Measurements from ENCODE around the gene GUCY1A1. TPM values are rescaled to one million over a fixed set of nuclear protein-coding genes. Genes with fewer than 3 reads are reported as not detected.

Gene GUCY1A1
- total RNA-seq, 1 donor from 2014 or later = 0.44 TPM

- H3K27ac Mint-ChIP-seq (ENCODE audit: unreplicated experiment) = no peak overlapping the region
- H3K27me3 Mint-ChIP-seq (ENCODE audit: low read depth) = no peaks in the 10 kb centered on the region
- DNase-seq (ENCODE audit: low read depth, low spot score) = no peak
- TF ChIP-seq, protein P1, sequence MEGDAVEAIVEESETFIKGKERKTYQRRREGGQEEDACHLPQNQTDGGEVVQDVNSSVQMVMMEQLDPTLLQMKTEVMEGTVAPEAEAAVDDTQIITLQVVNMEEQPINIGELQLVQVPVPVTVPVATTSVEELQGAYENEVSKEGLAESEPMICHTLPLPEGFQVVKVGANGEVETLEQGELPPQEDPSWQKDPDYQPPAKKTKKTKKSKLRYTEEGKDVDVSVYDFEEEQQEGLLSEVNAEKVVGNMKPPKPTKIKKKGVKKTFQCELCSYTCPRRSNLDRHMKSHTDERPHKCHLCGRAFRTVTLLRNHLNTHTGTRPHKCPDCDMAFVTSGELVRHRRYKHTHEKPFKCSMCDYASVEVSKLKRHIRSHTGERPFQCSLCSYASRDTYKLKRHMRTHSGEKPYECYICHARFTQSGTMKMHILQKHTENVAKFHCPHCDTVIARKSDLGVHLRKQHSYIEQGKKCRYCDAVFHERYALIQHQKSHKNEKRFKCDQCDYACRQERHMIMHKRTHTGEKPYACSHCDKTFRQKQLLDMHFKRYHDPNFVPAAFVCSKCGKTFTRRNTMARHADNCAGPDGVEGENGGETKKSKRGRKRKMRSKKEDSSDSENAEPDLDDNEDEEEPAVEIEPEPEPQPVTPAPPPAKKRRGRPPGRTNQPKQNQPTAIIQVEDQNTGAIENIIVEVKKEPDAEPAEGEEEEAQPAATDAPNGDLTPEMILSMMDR (conservative IDR thresholded peaks at IDR 0.05) = no peak
- H3K36me3 Mint-ChIP-seq (ENCODE audit: low read depth) = no peaks in the 10 kb centered on the region
- peaks cover 8% of the 10 kb centered on the region for H3K4me1 Mint-ChIP-seq
- H3K9me3 Mint-ChIP-seq = no peaks in the 10 kb centered on the region
- H3K4me3 Mint-ChIP-seq = no peak overlapping the region
These were observed 42.1 kb downstream of the GUCY1A1 start for GRCh38 chr4:155708782-155709181.

- peaks cover 8% of the 10 kb centered on the region for H3K4me1 Mint-ChIP-seq
- TF ChIP-seq, protein P1 (conservative IDR thresholded peaks at IDR 0.05) = no peak
These were observed 43.3 kb downstream of the GUCY1A1 start for GRCh38 chr4:155709918-155710317.

DNA sequence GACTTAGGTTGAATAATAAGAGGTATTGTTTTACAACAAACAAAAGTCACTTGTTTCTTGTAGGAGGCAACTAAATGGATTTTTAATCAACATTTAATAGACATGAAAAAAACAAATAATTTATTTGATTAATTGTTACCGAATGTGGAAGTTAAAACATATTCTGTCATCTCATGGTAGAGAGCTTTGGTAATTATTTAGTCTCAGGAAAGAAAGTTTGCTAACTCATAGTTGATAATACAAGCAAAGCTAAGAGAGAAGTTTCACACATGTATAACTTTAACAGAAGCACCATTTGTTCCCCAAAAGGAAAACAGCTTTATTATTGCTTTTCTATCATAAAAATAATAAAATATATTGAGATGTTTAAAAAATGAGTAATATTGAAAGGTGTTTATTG is 44.9 kb downstream of the GUCY1A1 start:
- H3K9me3 Mint-ChIP-seq = no peaks in the 10 kb centered on the region
- no peaks in the 10 kb centered on the region for H3K36me3 Mint-ChIP-seq (ENCODE audit: low read depth)
- H3K4me3 Mint-ChIP-seq = no peak overlapping the region
- TF ChIP-seq, protein P1 (conservative IDR thresholded peaks at IDR 0.05) = no peak
- H3K27me3 Mint-ChIP-seq (ENCODE audit: low read depth) = peaks cover 3% of the 10 kb centered on the region
- H3K4me1 Mint-ChIP-seq = no peaks in the 10 kb centered on the region
- no peak overlapping the region for H3K27ac Mint-ChIP-seq (ENCODE audit: unreplicated experiment)
- no peak for DNase-seq (ENCODE audit: low read depth, low spot score)

More at GRCh38 chr4:155709918-155710317, 43.3 kb downstream of the GUCY1A1 start:
- Mint-ChIP-seq H3K36me3 (ENCODE audit: low read depth) (no peaks in the 10 kb centered on the region), H3K27me3 (ENCODE audit: low read depth) (no peaks in the 10 kb centered on the region), H3K4me3 (no peak overlapping the region), H3K9me3 (no peaks in the 10 kb centered on the region), H3K27ac (ENCODE audit: unreplicated experiment) (no peak overlapping the region)
- DNase-seq (ENCODE audit: low read depth, low spot score) = no peak

- TF ChIP-seq, protein P1 (conservative IDR thresholded peaks at IDR 0.05) = no peak
- Mint-ChIP-seq H3K27ac (ENCODE audit: unreplicated experiment) (no peak overlapping the region), H3K36me3 (ENCODE audit: low read depth) (no peaks in the 10 kb centered on the region), H3K4me3 (no peak overlapping the region), H3K9me3 (no peaks in the 10 kb centered on the region), H3K4me1 (no peaks in the 10 kb centered on the region), H3K27me3 (ENCODE audit: low read depth) (peaks cover 3% of the 10 kb centered on the region)
- no peak for DNase-seq (ENCODE audit: low read depth, low spot score)
These were observed 46.2 kb downstream of the GUCY1A1 start for GRCh38 chr4:155712846-155713245.

DNA sequence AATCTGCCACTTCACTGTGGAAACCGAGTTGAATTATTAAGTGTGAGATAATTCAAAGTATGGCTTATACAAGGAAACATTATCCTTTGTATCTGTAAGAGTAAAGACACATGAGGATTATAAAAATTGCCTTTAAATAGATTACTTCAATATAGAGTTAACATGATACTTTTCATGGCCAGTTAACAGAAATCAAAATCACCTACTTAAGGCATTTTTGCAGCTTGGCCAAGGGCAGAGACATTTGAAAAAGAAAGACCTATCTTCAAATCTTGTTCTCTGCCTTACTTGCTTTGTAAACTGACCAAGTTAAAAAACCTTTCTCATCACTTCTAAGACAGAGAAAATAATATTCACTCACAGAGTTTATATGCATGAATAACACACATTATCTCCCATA is 47.3 kb downstream of the GUCY1A1 start:
- TF ChIP-seq, protein P1 (conservative IDR thresholded peaks at IDR 0.05) = no peak
- Mint-ChIP-seq H3K4me1 (no peaks in the 10 kb centered on the region), H3K36me3 (ENCODE audit: low read depth) (no peaks in the 10 kb centered on the region), H3K4me3 (no peak overlapping the region), H3K27ac (ENCODE audit: unreplicated experiment) (no peak overlapping the region), H3K9me3 (no peaks in the 10 kb centered on the region), H3K27me3 (ENCODE audit: low read depth) (peaks cover 3% of the 10 kb centered on the region)
- DNase-seq (ENCODE audit: low read depth, low spot score) = no peak

GRCh38 chr4:155722336-155722735 is 55.7 kb downstream of the GUCY1A1 start:
- H3K27ac Mint-ChIP-seq (ENCODE audit: unreplicated experiment) = no peak overlapping the region
- no peaks in the 10 kb centered on the region for H3K36me3 Mint-ChIP-seq (ENCODE audit: low read depth)
- H3K27me3 Mint-ChIP-seq (ENCODE audit: low read depth) = peaks cover 5% of the 10 kb centered on the region

More at GRCh38 chr4:155722336-155722735, 55.7 kb downstream of the GUCY1A1 start:
- Mint-ChIP-seq H3K4me1 (no peaks in the 10 kb centered on the region), H3K9me3 (no peaks in the 10 kb centered on the region), H3K4me3 (no peak overlapping the region)
- DNase-seq (ENCODE audit: low read depth, low spot score) = no peak
- TF ChIP-seq, protein P1 (conservative IDR thresholded peaks at IDR 0.05) = no peak
